GM21717 (cell line): ENCODE results near the gene CKM.
"Not testable (repeated sequence)": the region's sequence is repeated elsewhere in the genome, so short reads cannot be mapped to it uniquely, and the experiment has no call there.

Experiments used
- ATAC-seq: cut with Tn5 transposase; IDR thresholded peaks from one replicate; pipeline ENCODE4 v1.9.1; 2021; ENCODE audit warnings: mild to moderate bottlenecking, moderate library complexity; ENCODE audit not compliant: unreplicated experiment

Gene CKM

GRCh38 chr19:45349430-45349941 lies 26.8 kb upstream of the CKM start:
- ATAC-seq = no peak

GRCh38 chr19:45349126-45349415 lies 26.4 kb upstream of the CKM start:
- ATAC-seq = no peak

GRCh38 chr19:45348367-45349125 lies 25.9 kb upstream of the CKM start:
- no peak for ATAC-seq

DNA sequence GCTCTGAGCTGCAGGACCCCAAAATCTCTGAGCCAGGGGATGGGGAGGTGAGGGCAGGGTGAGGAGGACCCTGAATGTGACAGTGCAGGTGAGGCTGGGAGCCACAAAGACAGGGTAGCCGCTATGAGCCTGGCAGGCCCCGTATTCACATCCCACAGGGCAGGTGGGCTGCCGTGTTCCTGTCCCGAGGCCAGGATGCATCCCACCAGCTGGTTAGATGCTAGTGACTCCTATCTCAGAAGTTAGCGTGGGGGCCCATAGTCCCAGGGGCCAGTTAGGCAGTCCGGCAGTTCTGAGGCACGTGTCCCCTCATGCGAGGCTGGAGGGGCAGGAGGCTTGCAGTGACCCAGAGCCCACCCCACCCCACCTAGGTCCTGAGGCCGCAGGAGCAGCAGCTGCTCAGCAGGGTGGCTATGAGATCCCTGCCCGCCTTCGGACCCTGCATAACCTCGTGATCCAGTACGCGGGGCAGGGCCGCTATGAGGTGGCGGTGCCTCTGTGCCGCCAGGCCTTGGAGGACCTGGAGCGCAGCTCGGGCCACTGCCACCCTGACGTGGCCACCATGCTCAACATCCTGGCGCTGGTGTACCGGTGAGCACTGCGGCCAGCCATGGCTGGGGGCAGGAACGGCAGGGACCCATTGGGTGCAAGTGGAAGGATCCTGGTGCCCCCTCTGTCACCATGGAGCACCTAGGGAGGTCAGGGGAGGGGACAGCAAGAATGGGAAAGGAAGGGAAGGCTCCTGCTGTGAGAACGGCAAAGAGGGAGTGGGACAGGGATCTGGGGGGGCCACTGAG lies 25.1 kb upstream of the CKM start:
- ATAC-seq = no peak

DNA sequence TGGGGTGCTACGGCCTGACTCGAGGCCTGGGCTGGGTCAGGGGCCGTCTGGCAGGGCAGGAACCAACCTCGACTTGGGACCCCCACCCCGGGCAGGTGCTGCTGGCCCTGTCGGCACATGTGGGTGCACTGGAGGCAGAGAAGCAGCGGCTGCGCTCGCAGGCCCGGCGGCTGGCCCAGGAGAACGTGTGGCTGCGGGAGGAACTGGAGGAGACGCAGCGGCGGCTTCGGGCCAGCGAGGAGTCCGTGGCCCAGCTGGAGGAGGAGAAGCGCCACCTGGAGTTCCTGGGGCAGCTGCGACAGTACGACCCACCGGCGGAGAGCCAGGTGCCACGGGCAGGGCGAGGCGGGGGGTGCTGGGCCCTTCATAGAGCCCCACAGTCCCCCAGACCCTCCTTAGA lies 23.8 kb upstream of the CKM start:
- ATAC-seq = no peak

- no peak for ATAC-seq
Observed at GRCh38 chr19:45345506-45345860, 22.8 kb upstream of the CKM start.

DNA sequence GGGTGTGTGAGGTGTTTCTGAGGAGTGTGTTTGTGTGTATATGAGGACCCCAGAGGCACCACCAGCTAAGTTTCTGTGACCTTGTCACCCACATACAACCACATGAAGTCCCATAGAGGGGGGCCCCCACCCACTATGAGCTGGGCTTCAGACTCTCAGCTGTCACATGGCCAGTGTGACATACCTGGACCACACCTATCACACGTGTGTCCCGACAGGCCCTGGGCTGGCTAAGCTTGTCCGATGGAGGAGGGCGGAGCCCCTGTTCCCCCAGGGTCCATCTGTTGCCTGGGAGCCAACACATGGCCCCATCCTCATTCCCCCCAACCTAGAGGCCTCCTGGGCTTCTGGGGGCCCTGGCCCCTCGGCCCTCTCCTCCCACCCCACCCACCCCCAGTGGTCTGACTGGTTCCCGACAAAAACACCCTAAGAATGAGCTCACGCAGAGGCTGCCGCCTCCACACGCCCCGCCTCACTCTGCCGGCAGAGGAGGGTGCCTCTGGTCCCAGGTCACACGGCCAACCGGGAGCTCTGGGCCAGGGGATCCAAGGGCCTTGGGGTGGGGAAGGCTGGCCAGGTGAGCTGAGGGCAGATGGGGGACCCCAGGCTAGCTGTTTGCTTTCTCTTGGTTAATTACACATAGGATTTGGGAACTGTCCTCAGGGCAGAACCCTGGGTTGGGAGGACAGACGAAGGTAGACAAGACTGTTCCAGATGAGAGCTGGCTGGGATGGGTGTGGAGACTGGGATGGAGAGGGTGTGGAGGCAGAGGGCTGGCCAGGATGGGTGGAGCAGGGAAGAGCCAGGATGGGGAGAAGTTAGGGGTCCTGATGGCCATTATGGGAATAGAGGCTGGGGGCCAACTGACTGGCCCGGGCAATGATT lies 22.2 kb upstream of the CKM start:
- ATAC-seq = no peak

- no peak for ATAC-seq
Observed at GRCh38 chr19:45342911-45343310, 20.2 kb upstream of the CKM start.

DNA sequence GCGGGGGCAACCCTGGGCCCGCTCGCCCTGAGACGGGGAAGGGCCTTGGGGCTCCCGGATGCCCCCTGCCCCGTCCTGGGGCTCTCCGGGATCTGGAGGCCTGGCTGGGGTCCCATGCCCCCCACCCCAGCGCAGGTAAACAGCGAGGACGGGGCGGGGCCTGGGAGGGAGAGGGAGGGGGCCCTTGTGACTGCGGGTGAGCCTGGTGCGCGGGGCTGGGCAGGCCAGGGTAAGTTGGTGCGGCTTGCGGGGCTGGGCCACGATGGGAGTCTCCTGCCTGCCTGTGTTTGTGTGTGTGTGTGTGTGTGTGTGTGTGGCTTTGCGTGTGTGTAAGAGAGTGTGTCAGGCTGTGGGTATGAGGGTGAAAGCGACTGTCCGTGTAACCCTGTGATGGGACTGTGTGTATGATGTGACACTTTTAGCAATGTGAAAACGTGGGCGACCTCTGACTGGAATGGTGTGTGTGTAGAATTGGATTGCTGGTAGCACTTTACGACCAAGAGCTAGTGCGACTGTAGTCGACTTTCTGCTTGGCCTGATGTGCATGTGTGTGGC lies 18.3 kb upstream of the CKM start:
- no peak for ATAC-seq

- ATAC-seq = no peak
Observed at GRCh38 chr19:45340232-45340898, 17.7 kb upstream of the CKM start, which contains the start of gene KLC3. Gene KLC3 (plus strand): TSS chr19:45340750. CDS start chr19:45345542, 4,792 bp downstream.

- ATAC-seq = no peak
Observed at GRCh38 chr19:45339629-45340028, 17.0 kb upstream of the CKM start.

DNA sequence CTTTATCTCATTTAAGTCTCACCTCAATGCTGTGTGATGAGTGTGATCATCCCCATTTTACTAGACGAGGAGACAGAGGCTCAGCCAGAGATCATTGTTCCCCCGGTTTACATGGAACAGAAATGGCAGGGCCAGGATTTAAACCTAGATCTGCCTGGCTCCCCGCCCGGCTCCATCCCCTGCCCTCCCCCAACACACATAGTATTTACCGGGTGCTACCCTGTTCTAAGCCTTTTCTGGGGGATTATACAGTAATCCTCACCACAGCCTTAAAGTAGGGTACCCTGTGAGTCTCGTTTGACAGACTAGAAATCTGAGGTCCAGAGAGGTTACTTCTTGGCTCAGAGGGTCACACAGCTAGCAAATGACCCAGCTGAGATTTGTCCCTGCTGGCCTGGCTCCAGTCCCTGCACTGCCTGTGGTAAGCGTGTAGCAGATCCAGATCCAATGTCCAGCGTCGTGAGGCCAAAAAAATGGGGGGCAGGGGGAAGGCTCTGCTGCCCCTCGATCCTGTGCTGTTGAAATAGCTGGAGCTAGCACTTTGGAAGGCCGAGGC lies 14.1 kb upstream of the CKM start:
- ATAC-seq = no peak

DNA sequence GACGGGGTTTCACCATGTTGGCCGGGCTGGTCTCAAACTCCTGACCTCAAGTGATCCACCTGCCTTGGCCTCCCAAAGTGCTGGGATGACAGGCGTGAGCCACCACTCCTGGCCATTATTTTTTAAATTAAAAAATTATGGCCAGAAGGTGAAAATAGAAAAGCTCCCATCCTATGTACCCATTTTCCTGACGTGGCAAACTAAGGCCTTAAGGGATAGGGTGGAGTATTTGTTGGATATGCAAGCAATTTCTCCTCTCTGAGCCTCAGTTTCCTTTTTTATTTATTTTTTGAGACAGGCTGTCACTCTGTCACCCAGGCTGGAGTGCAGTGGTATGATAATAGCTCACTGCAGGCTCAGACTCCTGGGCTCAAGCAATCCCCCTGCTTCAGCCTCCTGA lies 12.2 kb upstream of the CKM start:
- ATAC-seq = not testable (repeated sequence)

DNA sequence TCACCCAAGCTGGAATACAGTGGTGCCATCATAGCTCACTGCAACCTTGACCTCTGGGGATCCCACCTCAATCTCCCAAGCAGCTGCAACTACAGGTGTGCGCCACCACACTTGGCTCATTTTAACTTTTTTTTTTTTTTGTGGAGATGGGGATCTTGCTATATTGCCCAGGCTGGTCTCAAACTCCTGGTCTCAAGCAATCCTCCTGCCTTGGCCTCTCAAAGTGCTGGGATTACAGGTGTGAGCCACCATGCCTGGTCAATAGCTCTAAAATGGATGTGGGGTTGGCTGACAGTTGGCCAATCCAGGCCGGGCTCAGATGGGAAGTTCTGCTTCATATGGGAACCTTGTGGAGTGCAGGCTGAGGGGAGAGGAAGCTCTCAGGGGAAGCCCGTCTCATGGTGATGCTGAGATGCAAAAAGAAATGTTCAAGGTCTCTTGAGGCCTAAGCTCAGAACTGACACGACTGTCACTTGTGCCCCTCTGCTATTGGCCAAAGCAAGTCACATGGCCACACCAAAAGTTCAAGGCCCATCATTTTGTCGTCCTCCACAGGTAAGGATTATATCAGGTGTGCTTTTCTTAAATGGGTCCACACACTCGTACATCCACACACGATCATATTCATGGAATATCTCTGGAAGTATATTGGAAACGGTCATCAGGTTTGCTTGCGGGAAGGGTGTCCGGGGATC lies 11.1 kb upstream of the CKM start:
- no peak for ATAC-seq

DNA sequence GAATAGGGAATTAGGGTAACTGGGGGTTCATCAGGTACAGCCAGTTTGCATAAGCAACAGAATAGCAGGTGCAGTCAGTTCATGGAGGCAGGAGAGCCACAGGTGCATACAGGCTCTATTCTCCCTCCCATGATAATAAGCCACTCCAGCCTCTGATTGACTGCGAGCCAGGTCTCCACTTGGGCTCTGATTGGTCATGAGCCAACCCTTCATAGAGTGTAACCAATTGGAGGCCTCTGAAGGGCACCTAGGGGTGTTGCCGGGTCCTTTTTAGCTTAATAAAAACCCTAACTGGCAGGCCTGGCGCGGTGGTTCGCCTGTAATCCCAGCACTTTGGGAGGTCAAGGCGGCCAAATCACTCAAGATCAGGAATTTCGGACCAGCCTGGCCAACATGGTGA lies 8.7 kb upstream of the CKM start:
- ATAC-seq = no peak

GRCh38 chr19:45327404-45328143 lies 4.9 kb upstream of the CKM start:
- ATAC-seq = no peak

GRCh38 chr19:45324349-45324907 lies 1.8 kb upstream of the CKM start:
- ATAC-seq = no peak

DNA sequence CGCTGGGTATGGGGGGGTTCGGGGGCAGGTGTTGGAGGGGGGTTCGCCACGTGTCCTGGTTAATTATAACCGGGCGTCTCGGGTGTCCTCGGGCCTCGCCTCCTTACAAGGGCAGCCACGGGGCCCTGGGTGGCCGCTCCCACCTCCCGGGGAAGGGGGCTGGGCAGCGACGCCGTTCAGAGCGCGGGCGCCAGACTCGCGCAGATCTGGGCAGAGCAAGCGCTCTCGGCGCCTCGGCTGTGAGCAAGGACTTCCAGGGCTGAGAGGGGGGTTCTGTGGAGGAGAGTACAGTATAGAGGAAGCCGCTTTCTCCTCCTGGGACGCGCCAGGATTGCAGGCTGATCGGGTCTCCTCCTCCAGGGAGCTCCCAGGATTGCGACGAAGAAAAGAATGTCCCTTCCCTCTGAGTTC lies 1.0 kb upstream of the CKM start:
- no peak for ATAC-seq

DNA sequence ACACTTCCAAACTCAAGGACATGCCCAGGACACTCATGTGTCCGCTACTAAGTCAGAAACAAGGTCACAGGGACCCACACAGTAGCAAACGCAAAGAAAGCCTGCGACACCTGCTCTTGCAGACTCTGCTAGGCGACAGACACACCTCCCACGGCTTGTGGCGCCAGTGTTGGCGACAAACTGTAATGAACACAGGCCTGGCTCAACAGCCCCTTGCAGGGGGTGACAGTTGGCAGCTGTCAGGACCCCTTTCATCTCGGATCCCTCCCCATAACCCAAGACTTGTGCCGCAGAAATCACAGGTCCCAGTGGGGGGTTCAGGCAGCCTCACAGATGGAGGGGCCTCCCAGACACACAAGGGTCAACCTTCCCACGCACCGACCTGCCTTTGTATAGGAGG lies 364 bp downstream of the CKM start:
- ATAC-seq = no peak
